Trophoblast cell (in vitro differentiated cells and primary cell): Measurements from ENCODE around the gene PLXDC1.

Experiments used
- DNase-seq, 2 donors: peaks; one replicate each; pipeline ENCODE4 v3.0.0-alpha.2; 2016
- H2AFZ ChIP-seq: 2 replicates; pipeline ENCODE4 v1.6.1; 2013; ENCODE audit warnings: low read length, moderate library complexity, mild to moderate bottlenecking; ENCODE audit not compliant: insufficient read depth, poor library complexity
- H2AK5ac ChIP-seq: 2 replicates; pipeline ENCODE4 v1.6.1; 2013; ENCODE audit warnings: mild to moderate bottlenecking, low read length
- H2BK120ac ChIP-seq: 2 replicates; pipeline ENCODE4 v1.6.1; 2013; ENCODE audit warnings: low read length, mild to moderate bottlenecking, moderate library complexity; ENCODE audit not compliant: insufficient read depth, poor library complexity
- H2BK12ac ChIP-seq: 2 replicates; pipeline ENCODE4 v1.6.1; 2013; ENCODE audit warnings: mild to moderate bottlenecking, low read length, moderate library complexity
- H2BK5ac ChIP-seq: 2 replicates; pipeline ENCODE4 v1.6.1; 2013; ENCODE audit warnings: low read length, low read depth, moderate library complexity, mild to moderate bottlenecking; ENCODE audit not compliant: poor library complexity
- H3K14ac ChIP-seq: 2 replicates; pipeline ENCODE4 v1.6.1; 2013; ENCODE audit warnings: mild to moderate bottlenecking, low read length
- H3K18ac ChIP-seq: 2 replicates; pipeline ENCODE4 v1.6.1; 2013; ENCODE audit warnings: mild to moderate bottlenecking, low read length
- H3K23ac ChIP-seq: 2 replicates; pipeline ENCODE4 v1.6.1; 2013; ENCODE audit warnings: low read length
- H3K27ac ChIP-seq: 2 replicates; pipeline ENCODE4 v1.5.1; 2013; ENCODE audit warnings: low read depth, mild to moderate bottlenecking, inconsistent platforms, low read length, moderate library complexity
- H3K27me3 ChIP-seq: 2 replicates; pipeline ENCODE4 v1.6.1; 2013; ENCODE audit warnings: inconsistent platforms, mild to moderate bottlenecking, low read length, moderate library complexity; ENCODE audit not compliant: insufficient read depth
- H3K36me3 ChIP-seq, 2 experiments: 1 replicate in 1 of 2; 2 replicates in 1 of 2; pipeline ENCODE4 v1.6.1; 2013; ENCODE audit warnings: low read length in 2 of 2, mild to moderate bottlenecking in 2 of 2, moderate library complexity in 1 of 2; ENCODE audit not compliant: insufficient read depth in 2 of 2, control insufficient read depth in 1 of 2
- H3K4ac ChIP-seq: 2 replicates; pipeline ENCODE4 v1.6.1; 2013; ENCODE audit warnings: low read depth, mild to moderate bottlenecking, low read length, moderate library complexity
- H3K4me1 ChIP-seq, 2 experiments: 1 replicate in 1 of 2; 2 replicates in 1 of 2; pipeline ENCODE4 v1.6.1; 2013; ENCODE audit warnings: low read length in 2 of 2, mild to moderate bottlenecking in 2 of 2, moderate library complexity in 1 of 2; ENCODE audit not compliant: insufficient read depth in 2 of 2, control insufficient read depth in 1 of 2
- H3K4me2 ChIP-seq: 2 replicates; pipeline ENCODE4 v1.6.1; 2013; ENCODE audit warnings: inconsistent platforms, mild to moderate bottlenecking, low read length, moderate library complexity
- H3K4me3 ChIP-seq: 2 replicates; pipeline ENCODE4 v1.5.1; 2013; ENCODE audit warnings: mild to moderate bottlenecking, low read depth, low read length, inconsistent platforms
- H3K79me1 ChIP-seq: one replicate; pipeline ENCODE4 v1.6.1; 2013; ENCODE audit warnings: low read length
- H3K79me2 ChIP-seq: 2 replicates; pipeline ENCODE4 v1.6.1; 2013; ENCODE audit warnings: low read length, mild to moderate bottlenecking; ENCODE audit not compliant: control insufficient read depth, insufficient read depth, poor library complexity
- H3K9ac ChIP-seq: 2 replicates; pipeline ENCODE4 v1.6.1; 2013; ENCODE audit warnings: mild to moderate bottlenecking, low read length
- H3K9me3 ChIP-seq: 2 replicates; pipeline ENCODE4 v1.6.1; 2013; ENCODE audit warnings: low read depth, mild to moderate bottlenecking, control low read depth, inconsistent platforms, low read length; ENCODE audit not compliant: insufficient read depth
- H4K12ac ChIP-seq: 2 replicates; pipeline ENCODE4 v1.6.1; 2013; ENCODE audit warnings: low read depth, mild to moderate bottlenecking, low read length, moderate library complexity
- H4K8ac ChIP-seq: 2 replicates; pipeline ENCODE4 v1.6.1; 2013; ENCODE audit warnings: low read depth, mild to moderate bottlenecking, low read length, moderate library complexity
- H4K91ac ChIP-seq: one replicate; pipeline ENCODE4 v1.6.1; 2013; ENCODE audit warnings: low read depth, mild to moderate bottlenecking, low read length, moderate library complexity
- WGBS: extraction: QIAGEN DNeasy Blood & Tissue Kit; methylation state at CpG from one replicate; pipeline ENCODE4 v1.1.7; 2013; ENCODE audit warnings: missing lambda C conversion rate; ENCODE audit not compliant: insufficient read length, insufficient coverage; ENCODE audit errors: extremely low coverage; 5-methylcytosine and 5-hydroxymethylcytosine counted together

PLXDC1 gene

GRCh38 chr17:39113871-39114270 is 37.6 kb downstream of the PLXDC1 start:
- Histone ChIP-seq H3K4me3 (no peak overlapping the region), H4K12ac (no peak overlapping the region), H3K36me3 (no peaks in the 10 kb centered on the region), H3K4me1 (peaks cover 7 to 8% of the 10 kb centered on the region in 2 experiments), H3K79me2 (no peaks in the 10 kb centered on the region), H3K27me3 (no peaks in the 10 kb centered on the region), H3K79me1 (peaks cover 2% of the 10 kb centered on the region), H4K8ac (no peak overlapping the region), H2AFZ (no peak overlapping the region), H3K4ac (no peak overlapping the region), H3K9me3 (no peaks in the 10 kb centered on the region), H2BK12ac (no peak overlapping the region), H2AK5ac (no peak overlapping the region), H4K91ac (no peak overlapping the region), H2BK5ac (no peak overlapping the region), H3K23ac (no peak overlapping the region), H3K14ac (no peak overlapping the region), H3K9ac (no peak overlapping the region), H3K4me2 (no peak overlapping the region), H3K18ac (no peak overlapping the region), H2BK120ac (no peak overlapping the region), H3K27ac (no peak overlapping the region)
- peak in 1 of 2 donors; percentile 23 for DNase-seq
- whole genome bisulfite sequencing: no CpG with 5 or more reads among the region's 2 CpGs

DNA sequence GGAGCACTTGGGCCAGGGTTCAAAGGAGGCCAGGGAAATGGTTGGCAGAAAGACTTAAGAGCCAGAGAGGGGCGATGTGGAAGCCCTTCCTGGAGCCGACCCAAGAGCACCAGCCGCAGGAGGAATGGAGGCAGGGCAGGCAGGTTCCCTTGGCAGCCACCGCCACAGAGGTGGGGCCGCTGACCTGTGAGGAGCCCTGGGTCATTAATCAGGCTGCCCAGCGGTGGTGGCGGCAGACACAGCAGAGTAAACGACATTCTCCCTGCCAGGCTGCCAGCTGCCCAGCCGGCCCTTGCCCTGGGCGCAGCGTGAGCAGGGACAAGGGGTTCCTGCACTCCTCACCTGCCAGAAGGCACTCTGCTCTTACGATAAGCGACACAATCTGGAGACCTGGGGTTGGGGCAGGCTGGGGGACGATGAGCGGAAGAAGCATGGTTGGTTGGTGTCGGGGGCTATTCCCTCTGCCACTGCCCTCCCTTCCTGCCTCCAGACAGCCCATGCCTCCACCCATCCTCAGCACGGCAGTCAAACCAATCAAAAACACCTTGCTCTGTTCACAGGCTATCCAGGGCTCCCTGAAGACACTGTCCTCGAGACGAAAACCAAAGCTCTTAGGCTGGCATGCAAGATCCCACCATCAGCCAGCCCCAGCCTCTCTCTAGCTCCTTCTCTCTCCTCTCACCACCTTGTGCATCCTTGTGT is 40.9 kb downstream of the PLXDC1 start:
- Histone ChIP-seq H4K91ac (no peak overlapping the region), H4K12ac (no peak overlapping the region)

GRCh38 chr17:39108461-39109375 is 42.7 kb downstream of the PLXDC1 start:
- H3K14ac ChIP-seq: no peak overlapping the region
- H3K9ac ChIP-seq: no peak overlapping the region
- H4K91ac ChIP-seq: no peak overlapping the region
- H2BK12ac ChIP-seq: no peak overlapping the region
- no peaks in the 10 kb centered on the region for H3K79me2 ChIP-seq
- no peak overlapping the region for H3K4me3 ChIP-seq
- H3K9me3 ChIP-seq: no peaks in the 10 kb centered on the region
- no peak overlapping the region for H3K18ac ChIP-seq
- no peak overlapping the region for H2AFZ ChIP-seq
- no CpG with 5 or more reads among the region's 23 CpGs for WGBS
- no peaks in the 10 kb centered on the region for H3K36me3 ChIP-seq
- H3K27ac ChIP-seq: no peak overlapping the region
- no peaks in the 10 kb centered on the region for H3K27me3 ChIP-seq
- DNase-seq: no peak
- no peaks in the 10 kb centered on the region for H3K4me1 ChIP-seq
- H3K23ac ChIP-seq: no peak overlapping the region
- no peak overlapping the region for H4K12ac ChIP-seq
- no peak overlapping the region for H3K4ac ChIP-seq
- no peak overlapping the region for H4K8ac ChIP-seq
- H3K79me1 ChIP-seq: no peaks in the 10 kb centered on the region
- no peak overlapping the region for H2BK5ac ChIP-seq
- no peak overlapping the region for H3K4me2 ChIP-seq
- no peak overlapping the region for H2BK120ac ChIP-seq
- no peak overlapping the region for H2AK5ac ChIP-seq

More for the DNA sequence above, 40.9 kb downstream of the PLXDC1 start:
- Histone ChIP-seq H3K14ac (no peak overlapping the region), H3K79me1 (peaks cover 2% of the 10 kb centered on the region), H4K8ac (no peak overlapping the region), H2AFZ (no peak overlapping the region), H3K18ac (no peak overlapping the region), H3K36me3 (no peaks in the 10 kb centered on the region), H2BK120ac (no peak overlapping the region), H3K9ac (no peak overlapping the region), H3K9me3 (no peaks in the 10 kb centered on the region), H3K27ac (no peak overlapping the region), H3K4me1 (peaks cover 7 to 8% of the 10 kb centered on the region in 2 experiments), H2AK5ac (no peak overlapping the region), H3K4me2 (no peak overlapping the region), H3K23ac (no peak overlapping the region), H3K4me3 (no peak overlapping the region), H2BK5ac (no peak overlapping the region), H3K27me3 (no peaks in the 10 kb centered on the region), H2BK12ac (no peak overlapping the region), H3K79me2 (no peaks in the 10 kb centered on the region), H3K4ac (no peak overlapping the region)
- WGBS: no CpG with 5 or more reads among the region's 19 CpGs
- no peak for DNase-seq

- Histone ChIP-seq H3K9ac (no peak overlapping the region), H3K4me2 (no peak overlapping the region), H3K9me3 (no peaks in the 10 kb centered on the region), H3K18ac (no peak overlapping the region), H3K14ac (no peak overlapping the region), H2AFZ (no peak overlapping the region), H4K91ac (no peak overlapping the region), H3K27me3 (no peaks in the 10 kb centered on the region), H3K4me1 (no peaks in the 10 kb centered on the region), H3K23ac (no peak overlapping the region), H4K12ac (no peak overlapping the region), H3K36me3 (no peaks in the 10 kb centered on the region), H2BK5ac (no peak overlapping the region), H4K8ac (no peak overlapping the region), H3K79me2 (no peaks in the 10 kb centered on the region), H3K4ac (no peak overlapping the region), H3K4me3 (no peak overlapping the region), H2AK5ac (no peak overlapping the region), H3K79me1 (no peaks in the 10 kb centered on the region), H3K27ac (no peak overlapping the region), H2BK12ac (no peak overlapping the region), H2BK120ac (no peak overlapping the region)
- no peak for DNase-seq
- no CpG with 5 or more reads among the region's 8 CpGs for WGBS
Observed at GRCh38 chr17:39107973-39108372, 43.5 kb downstream of the PLXDC1 start.
